ENCODE measurements around the gene DYDC1.

DNA sequence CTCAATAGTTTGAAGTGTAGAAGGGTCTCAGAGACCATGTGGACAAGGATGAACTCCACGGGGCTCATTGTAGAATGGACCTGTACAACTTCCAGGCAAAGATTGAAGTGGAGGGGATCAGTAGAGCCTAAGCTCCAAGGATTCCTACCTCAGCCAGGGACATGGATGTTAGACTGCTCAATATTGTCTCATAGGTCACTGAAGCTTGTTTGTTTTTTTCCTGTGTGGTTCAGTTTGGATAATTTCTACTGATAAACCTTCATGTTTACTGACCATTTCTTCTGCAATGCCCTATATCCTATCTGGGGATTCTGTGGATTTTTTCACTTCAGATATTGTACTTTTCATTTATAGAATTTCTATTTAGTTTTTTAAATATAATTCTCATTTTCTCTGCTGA lies 9.0 kb upstream of the DYDC1 start:
- TF ChIP-seq, protein P1, sequence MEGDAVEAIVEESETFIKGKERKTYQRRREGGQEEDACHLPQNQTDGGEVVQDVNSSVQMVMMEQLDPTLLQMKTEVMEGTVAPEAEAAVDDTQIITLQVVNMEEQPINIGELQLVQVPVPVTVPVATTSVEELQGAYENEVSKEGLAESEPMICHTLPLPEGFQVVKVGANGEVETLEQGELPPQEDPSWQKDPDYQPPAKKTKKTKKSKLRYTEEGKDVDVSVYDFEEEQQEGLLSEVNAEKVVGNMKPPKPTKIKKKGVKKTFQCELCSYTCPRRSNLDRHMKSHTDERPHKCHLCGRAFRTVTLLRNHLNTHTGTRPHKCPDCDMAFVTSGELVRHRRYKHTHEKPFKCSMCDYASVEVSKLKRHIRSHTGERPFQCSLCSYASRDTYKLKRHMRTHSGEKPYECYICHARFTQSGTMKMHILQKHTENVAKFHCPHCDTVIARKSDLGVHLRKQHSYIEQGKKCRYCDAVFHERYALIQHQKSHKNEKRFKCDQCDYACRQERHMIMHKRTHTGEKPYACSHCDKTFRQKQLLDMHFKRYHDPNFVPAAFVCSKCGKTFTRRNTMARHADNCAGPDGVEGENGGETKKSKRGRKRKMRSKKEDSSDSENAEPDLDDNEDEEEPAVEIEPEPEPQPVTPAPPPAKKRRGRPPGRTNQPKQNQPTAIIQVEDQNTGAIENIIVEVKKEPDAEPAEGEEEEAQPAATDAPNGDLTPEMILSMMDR (IDR thresholded peaks at IDR 0.05): no peak
- no peak for TF ChIP-seq POLR2A (IDR thresholded peaks at IDR 0.05)
